ENCODE results near the gene STK36. TPM values are rescaled to one million over a fixed set of nuclear protein-coding genes. Genes with fewer than 3 reads are reported as not detected.

STK36 gene
- total RNA-seq, 1 donor from 2014 or later, result 41.1 TPM

DNA sequence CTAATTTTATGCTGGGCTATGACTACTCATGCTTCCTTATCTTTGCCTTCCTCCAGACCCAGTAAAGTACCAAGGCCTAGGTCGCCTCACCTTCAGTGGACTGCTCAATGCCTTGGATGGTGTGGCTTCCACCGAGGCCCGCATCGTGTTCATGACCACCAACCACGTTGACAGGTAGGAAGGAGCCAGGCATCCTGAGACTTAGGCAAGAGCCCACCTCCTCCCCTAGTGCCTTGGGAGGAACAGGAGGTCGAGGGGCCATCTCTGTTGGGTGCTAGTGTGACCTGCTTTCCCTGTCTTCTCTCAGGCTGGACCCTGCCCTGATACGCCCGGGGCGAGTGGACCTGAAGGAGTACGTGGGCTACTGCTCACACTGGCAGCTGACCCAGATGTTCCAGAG lies 9.1 kb upstream of the STK36 start:
- TF ChIP-seq CTCF (IDR thresholded peaks at IDR 0.05), result no peak
- peaks cover 21% of the 10 kb centered on the region for H3K4me1 ChIP-seq
- ATAC-seq (no peak), DNase-seq (no peak)
- H3K27ac ChIP-seq, result no peak overlapping the region
- no peaks in the 10 kb centered on the region for H3K27me3 ChIP-seq (ENCODE audit: low read depth)
- H3K4me3 ChIP-seq, result no peak overlapping the region
- H3K36me3 ChIP-seq, result peaks cover 65% of the 10 kb centered on the region
- intact Hi-C loops (cut with DNase I), result no loop called here
- no peaks in the 10 kb centered on the region for H3K9me3 ChIP-seq

DNA sequence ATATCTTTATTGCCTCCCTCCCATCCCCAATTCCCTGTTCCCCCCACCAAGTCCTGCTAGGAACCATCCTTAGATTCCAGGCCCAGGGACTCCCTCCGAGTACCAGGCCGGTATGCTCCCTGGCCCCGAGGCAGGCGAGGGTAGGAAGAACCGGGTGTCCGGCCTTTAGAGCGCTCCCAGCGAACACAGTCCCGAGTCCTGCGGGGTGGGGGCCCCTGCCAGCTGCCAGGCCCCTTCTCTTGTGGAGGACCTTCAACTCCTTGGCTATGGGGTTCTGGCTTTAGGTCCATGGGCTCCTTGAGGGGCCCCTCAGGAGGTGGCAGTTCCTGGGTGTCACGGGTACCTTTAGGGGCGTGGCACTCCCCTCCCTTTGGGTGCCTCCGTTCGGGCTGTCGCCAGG lies 8.0 kb upstream of the STK36 start:
- DNase-seq (no peak), ATAC-seq (no peak)
- peaks cover 11% of the 10 kb centered on the region for H3K4me1 ChIP-seq
- peaks cover 75% of the 10 kb centered on the region for H3K36me3 ChIP-seq
- no peak overlapping the region for H3K27ac ChIP-seq
- no peaks in the 10 kb centered on the region for H3K9me3 ChIP-seq
- H3K27me3 ChIP-seq (ENCODE audit: low read depth), result no peaks in the 10 kb centered on the region
- H3K4me3 ChIP-seq, result no peak overlapping the region
- intact Hi-C loops (cut with DNase I), result no loop called here
- TF ChIP-seq CTCF (IDR thresholded peaks at IDR 0.05), result no peak

DNA sequence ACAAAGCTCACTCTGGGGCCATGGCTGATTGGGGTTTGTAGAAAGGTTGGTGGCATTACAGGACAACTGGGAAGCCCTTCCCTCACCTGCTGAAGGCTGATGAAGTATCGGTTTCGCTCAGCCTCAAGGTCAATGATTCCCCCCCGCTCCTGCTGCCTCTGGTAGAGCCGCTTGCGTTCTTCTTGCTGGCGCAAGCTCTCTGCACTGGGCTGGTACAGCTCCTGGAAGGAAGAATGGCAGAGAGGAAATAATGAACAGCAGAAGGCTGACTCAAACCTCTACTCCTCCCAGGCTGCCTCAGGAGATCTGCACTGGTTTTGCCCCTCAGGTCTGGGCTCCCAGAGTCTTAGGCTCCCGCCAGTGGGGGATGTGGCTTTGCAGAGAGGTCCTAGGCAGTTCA lies 7.2 kb upstream of the STK36 start:
- no peak for TF ChIP-seq CTCF (IDR thresholded peaks at IDR 0.05)
- peaks cover 77% of the 10 kb centered on the region for H3K36me3 ChIP-seq

DNA sequence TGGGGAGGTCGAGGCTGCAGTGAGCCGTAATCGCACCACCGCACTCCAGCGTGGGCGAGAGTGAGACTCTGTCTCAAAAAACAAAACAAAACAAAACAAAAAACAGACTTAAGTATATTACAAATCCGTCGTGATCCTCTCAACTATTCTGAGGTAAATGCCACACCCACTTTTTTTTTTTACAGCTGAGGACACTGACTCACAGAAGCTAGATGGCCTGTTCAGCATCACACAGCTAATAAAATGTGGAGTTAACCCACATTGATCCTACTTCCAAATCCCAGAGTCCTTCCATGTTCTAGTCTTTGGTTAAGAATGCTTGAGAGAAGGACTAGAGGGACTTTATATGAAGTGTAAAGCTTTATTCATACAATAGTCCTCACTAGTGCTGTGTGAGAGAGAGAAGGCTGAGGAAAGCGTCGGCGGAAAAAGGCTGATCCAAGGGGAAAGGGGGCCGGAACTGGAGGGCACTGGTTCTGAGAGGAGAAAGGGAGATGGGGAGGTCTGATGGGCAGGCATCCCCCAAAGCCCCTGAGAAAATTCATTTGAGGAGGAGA lies 711 bp upstream of the STK36 start:
- Histone ChIP-seq H3K27me3 (ENCODE audit: low read depth) (no peaks in the 10 kb centered on the region), H3K4me1 (peaks cover 15% of the 10 kb centered on the region), H3K4me3 (peak overlapping the region; percentile 94), H3K9me3 (no peaks in the 10 kb centered on the region), H3K36me3 (peaks cover 33% of the 10 kb centered on the region), H3K27ac (peak overlapping the region; percentile 76)
- intact Hi-C loops (cut with DNase I), result no loop called here
- ATAC-seq, result no peak
- DNase-seq, result no peak
- no peak for TF ChIP-seq CTCF (IDR thresholded peaks at IDR 0.05)

More for the DNA sequence above, 7.2 kb upstream of the STK36 start:
- intact Hi-C loops (cut with DNase I), result no loop called here
- H3K27ac ChIP-seq, result no peak overlapping the region
- no peaks in the 10 kb centered on the region for H3K9me3 ChIP-seq
- peaks cover 11% of the 10 kb centered on the region for H3K4me1 ChIP-seq
- ATAC-seq, result no peak
- no peak for DNase-seq
- no peak overlapping the region for H3K4me3 ChIP-seq
- H3K27me3 ChIP-seq (ENCODE audit: low read depth), result no peaks in the 10 kb centered on the region

GRCh38 chr2:218679119-218679518 lies 7.2 kb downstream of the STK36 start:
- Histone ChIP-seq H3K9me3 (no peaks in the 10 kb centered on the region), H3K4me1 (no peaks in the 10 kb centered on the region), H3K4me3 (no peak overlapping the region), H3K27me3 (ENCODE audit: low read depth) (no peaks in the 10 kb centered on the region), H3K36me3 (peaks cover 46% of the 10 kb centered on the region), H3K27ac (no peak overlapping the region)
- DNase-seq, result no peak
- TF ChIP-seq CTCF (IDR thresholded peaks at IDR 0.05), result no peak
- peak; percentile 68 to 73 for ATAC-seq
- intact Hi-C loops (cut with DNase I), result no loop called here
